ENCODE data around the gene PTAFR. TPM values are rescaled to one million over a fixed set of nuclear protein-coding genes. Genes with fewer than 3 reads are reported as not detected.

PTAFR gene
- total and polyA plus RNA-seq, 2 of the 4 experiments (the other 2 are of a cell fraction) = 0.17 to 0.18 TPM

DNA sequence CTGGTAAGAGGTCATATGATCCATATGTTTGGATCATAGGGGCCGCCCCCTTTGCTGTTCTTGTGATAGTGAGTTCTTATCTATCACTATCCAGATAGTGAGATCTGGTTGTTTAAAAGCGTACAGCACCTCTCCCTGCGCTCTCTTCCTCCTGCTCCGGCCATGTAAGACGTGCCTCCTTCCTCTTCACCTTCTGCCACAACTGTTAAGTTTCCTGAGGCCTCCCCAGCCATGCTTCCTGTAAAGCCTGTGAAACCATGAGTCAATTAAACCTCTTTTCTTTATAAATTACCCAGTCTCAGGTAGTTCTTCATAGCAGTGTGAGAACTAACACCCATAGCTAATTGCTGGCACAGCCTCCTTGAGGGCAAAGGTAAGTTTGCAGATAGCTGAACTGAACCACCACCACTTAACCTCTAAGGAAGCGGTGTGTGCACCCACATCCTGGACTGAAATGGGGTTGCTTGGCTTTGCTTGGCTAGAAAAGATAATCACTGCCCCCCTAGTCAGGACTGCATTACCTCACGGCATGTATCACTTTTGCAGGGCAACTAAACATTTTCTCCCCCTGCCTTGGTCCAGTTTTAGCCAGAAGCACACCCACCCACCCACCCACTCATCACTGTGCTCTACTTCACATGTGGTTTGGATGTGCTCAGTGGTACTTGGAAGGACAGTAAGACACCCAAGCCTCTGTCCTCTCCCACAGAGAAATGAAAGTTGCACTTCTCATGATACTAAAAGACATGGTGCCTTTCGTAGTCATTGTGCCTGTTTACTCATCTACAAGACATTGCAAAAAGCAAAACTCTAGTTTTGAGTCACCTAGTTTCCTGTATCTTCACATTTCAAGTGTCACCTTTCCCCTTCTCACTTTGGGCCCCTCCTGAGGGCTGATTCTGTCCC lies 23.1 kb upstream of the PTAFR start:
- in situ Hi-C loops (cut with MboI; ENCODE audit: low sequenced_read_pairs) (loop anchor here (25.0 kb wide), 1 partner anchor 337 kb away; the partner anchor contains the start of gene THEMIS2), dilution Hi-C loops (cut with HindIII; ENCODE audit: low sequenced_read_pairs, unreplicated experiment) (no loop called here), intact Hi-C loops (cut with micrococcal nuclease) (loop anchor here (10.0 kb wide), 1 partner anchor 345 kb away; no protein-coding TSS in a partner anchor)
- ChIA-PET CTCF (no interaction called here), POLR2A (ENCODE audit: unreplicated experiment) (no interaction called here)
- TF ChIP-seq MAFK (IDR thresholded peaks at IDR 0.05; ENCODE audit: low read depth, low read length) = no peak
- TF ChIP-seq, protein P1, sequence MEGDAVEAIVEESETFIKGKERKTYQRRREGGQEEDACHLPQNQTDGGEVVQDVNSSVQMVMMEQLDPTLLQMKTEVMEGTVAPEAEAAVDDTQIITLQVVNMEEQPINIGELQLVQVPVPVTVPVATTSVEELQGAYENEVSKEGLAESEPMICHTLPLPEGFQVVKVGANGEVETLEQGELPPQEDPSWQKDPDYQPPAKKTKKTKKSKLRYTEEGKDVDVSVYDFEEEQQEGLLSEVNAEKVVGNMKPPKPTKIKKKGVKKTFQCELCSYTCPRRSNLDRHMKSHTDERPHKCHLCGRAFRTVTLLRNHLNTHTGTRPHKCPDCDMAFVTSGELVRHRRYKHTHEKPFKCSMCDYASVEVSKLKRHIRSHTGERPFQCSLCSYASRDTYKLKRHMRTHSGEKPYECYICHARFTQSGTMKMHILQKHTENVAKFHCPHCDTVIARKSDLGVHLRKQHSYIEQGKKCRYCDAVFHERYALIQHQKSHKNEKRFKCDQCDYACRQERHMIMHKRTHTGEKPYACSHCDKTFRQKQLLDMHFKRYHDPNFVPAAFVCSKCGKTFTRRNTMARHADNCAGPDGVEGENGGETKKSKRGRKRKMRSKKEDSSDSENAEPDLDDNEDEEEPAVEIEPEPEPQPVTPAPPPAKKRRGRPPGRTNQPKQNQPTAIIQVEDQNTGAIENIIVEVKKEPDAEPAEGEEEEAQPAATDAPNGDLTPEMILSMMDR (conservative IDR thresholded peaks at IDR 0.05; ENCODE audit: low read depth, low read length) = no peak
- TF ChIP-seq RCOR1 (IDR thresholded peaks at IDR 0.05; ENCODE audit: insufficient replicate concordance, low read length) = no peak
- TF ChIP-seq, protein P2, sequence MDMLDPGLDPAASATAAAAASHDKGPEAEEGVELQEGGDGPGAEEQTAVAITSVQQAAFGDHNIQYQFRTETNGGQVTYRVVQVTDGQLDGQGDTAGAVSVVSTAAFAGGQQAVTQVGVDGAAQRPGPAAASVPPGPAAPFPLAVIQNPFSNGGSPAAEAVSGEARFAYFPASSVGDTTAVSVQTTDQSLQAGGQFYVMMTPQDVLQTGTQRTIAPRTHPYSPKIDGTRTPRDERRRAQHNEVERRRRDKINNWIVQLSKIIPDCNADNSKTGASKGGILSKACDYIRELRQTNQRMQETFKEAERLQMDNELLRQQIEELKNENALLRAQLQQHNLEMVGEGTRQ (IDR thresholded peaks at IDR 0.05; ENCODE audit: low read depth, low read length) = no peak
- no peak for TF ChIP-seq CEBPB (IDR thresholded peaks at IDR 0.05; ENCODE audit: low read depth, low read length)
- TF ChIP-seq SMC3 (IDR thresholded peaks at IDR 0.05; ENCODE audit: low read depth, low read length) = no peak
- no peak for TF ChIP-seq NFE2L2 (IDR thresholded peaks at IDR 0.05; ENCODE audit: low read depth, low read length)
- TF ChIP-seq ELK1 (IDR thresholded peaks at IDR 0.05; ENCODE audit: borderline replicate concordance, low read depth, low read length) = no peak
- TF ChIP-seq RFX5 (IDR thresholded peaks at IDR 0.05; ENCODE audit: low read depth, low read length) = no peak
- TF ChIP-seq CHD1 (IDR thresholded peaks at IDR 0.05; ENCODE audit: low read depth, low read length) = no peak
- no peak for TF ChIP-seq FOS (IDR thresholded peaks at IDR 0.05; ENCODE audit: low read depth, low read length)
- no peak for TF ChIP-seq BHLHE40 (IDR thresholded peaks at IDR 0.05; ENCODE audit: low read depth, low read length)
- TF ChIP-seq RAD21 (IDR thresholded peaks at IDR 0.05; ENCODE audit: low read length) = no peak
- no peak overlapping the region for H2BK5ac ChIP-seq (ENCODE audit: low read depth, low read length, poor library complexity, severe bottlenecking)
- no peak overlapping the region for H2BK15ac ChIP-seq (ENCODE audit: low read depth, low read length)
- no peak overlapping the region for H4K91ac ChIP-seq (ENCODE audit: insufficient read depth, low read depth, low read length)
- H2AFZ ChIP-seq (replicated peaks; ENCODE audit: low read length, poor library complexity) = no peak overlapping the region
- no peak overlapping the region for H2BK120ac ChIP-seq (ENCODE audit: low read depth, low read length)
- no peak overlapping the region for H3K56ac ChIP-seq (ENCODE audit: extremely low read depth, insufficient read depth, low read length)
- H3K27ac ChIP-seq (ENCODE audit: insufficient read depth, low read length) = no peak overlapping the region
- no peaks in the 10 kb centered on the region for H3K9me3 ChIP-seq (ENCODE audit: control insufficient read depth, insufficient read depth, low read length)
- no peaks in the 10 kb centered on the region for H4K20me1 ChIP-seq (ENCODE audit: insufficient read depth, low read length)
- no peak overlapping the region for H3K4ac ChIP-seq (ENCODE audit: low read depth, low read length)
- H4K8ac ChIP-seq (ENCODE audit: low read depth in 2 of 2, low read length in 2 of 2) = no peak overlapping the region
- no peak overlapping the region for H4K5ac ChIP-seq (ENCODE audit: low read depth, low read length)
- no peaks in the 10 kb centered on the region for H3K27me3 ChIP-seq (ENCODE audit: control insufficient read depth, insufficient read depth, low read length)
- H3K18ac ChIP-seq (ENCODE audit: low read depth, low read length) = no peak overlapping the region
- H3K4me1 ChIP-seq (ENCODE audit: control insufficient read depth, insufficient read depth, low read length) = peaks cover 2% of the 10 kb centered on the region; the same call in 1 of the 2 replicates
- ATAC-seq (ENCODE audit: low read depth) (no peak), DNase-seq (no peak)
- no peak overlapping the region for H3K23ac ChIP-seq (ENCODE audit: low read depth, low read length)
- 0 out of 2 replicates have a peak, but pooled peaks cover 4% of the 10 kb centered on the region for H3K9me1 ChIP-seq (ENCODE audit: insufficient read depth, low read length)
- no peak overlapping the region for H2AK5ac ChIP-seq (ENCODE audit: low read depth, low read length)
- H3K4me2 ChIP-seq (ENCODE audit: low read depth, low read length) = no peak overlapping the region
- no peak overlapping the region for H3K9ac ChIP-seq (ENCODE audit: low read depth, low read length)
- no peak overlapping the region for H2AK9ac ChIP-seq (replicated peaks; ENCODE audit: low read depth, low read length, poor library complexity)
- 0 out of 4 replicates have a peak, but pooled peaks cover 0 to 6% of the 10 kb centered on the region in 2 experiments for H3K79me1 ChIP-seq (ENCODE audit: low read depth in 1 of 2, low read length in 2 of 2)
- H3K4me3 ChIP-seq (ENCODE audit: insufficient read depth, low read depth, low read length) = no peak overlapping the region
- no peak overlapping the region for H2BK20ac ChIP-seq (ENCODE audit: low read depth, low read length)
- no peak overlapping the region for H3K14ac ChIP-seq (replicated peaks; ENCODE audit: low read depth, low read length)
- no TSS peak for BruUV-seq (replicated peaks)
- H3K36me3 ChIP-seq (ENCODE audit: control insufficient read depth, insufficient read depth, low read length) = peaks cover 48% of the 10 kb centered on the region
- 96% methylated on average over 4 of the region's 8 CpGs; no CpG with 5 or more reads in 1 of the 2 experiments for WGBS, 2 experiments (ENCODE audit: extremely low coverage in 2 of 2, insufficient read length in 1 of 2)
